NCI-H1048 (cell line): ENCODE results near the gene TRIM29.

Experiments
- DNase-seq: peaks from one replicate; lab custom pipeline; 2025; lab: John Stamatoyannopoulos, UW

Gene TRIM29

DNA sequence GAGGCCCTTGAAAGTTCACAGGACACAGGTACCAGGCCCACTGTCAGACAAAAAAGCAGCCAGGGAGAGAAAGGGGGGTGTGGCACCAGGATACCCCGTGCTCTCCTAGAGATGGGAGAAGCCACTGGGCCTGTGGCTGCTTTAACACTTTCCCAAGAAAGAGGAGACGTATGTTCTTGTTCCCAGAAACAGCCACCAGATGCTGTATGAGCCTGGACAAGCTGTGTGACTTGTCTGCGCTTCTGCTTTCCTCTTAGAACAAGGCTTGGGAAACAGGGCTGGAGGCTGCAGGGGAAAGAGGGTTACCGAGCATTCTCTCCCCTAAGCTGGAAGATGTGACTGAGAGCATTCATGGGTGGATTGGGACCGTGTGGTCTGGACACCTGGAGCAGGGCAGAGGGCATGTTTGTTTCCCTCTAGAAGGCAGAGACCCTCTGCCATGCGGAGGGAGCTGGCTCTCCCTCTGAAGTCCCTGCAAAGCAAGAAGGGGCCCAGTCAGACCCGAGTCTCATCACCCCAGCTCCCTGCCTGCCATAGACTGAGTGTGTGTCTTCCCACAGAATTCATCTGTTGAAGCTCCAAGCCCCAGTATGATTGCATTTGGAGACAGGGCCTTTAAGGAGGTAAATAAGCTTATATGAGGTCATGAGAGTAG lies 74.1 kb downstream of the TRIM29 start:
- no peak for DNase-seq

- no peak for DNase-seq
Measured at GRCh38 chr11:120062561-120062930, 75.4 kb downstream of the TRIM29 start.

GRCh38 chr11:120061761-120062560 lies 76.0 kb downstream of the TRIM29 start:
- DNase-seq: no peak
